Suprapubic skin (tissue), 4 donors: ENCODE results near the gene DTWD1. TPM values are rescaled to one million over a fixed set of nuclear protein-coding genes. Genes with fewer than 3 reads are reported as not detected.

Experiments
- DNase-seq, 2 donors: peaks; one replicate each; pipeline ENCODE4 v3.0.0-alpha.2; 2019; ENCODE audit warnings: low spot score in 2 of 2
- H3K27ac ChIP-seq: fragments of 200-600 bp; sonication (generic); one replicate; pipeline ENCODE4 v1.5.1; 2019
- H3K27me3 ChIP-seq: fragments of 200-600 bp; sonication (generic); one replicate; pipeline ENCODE4 v1.5.1; 2019
- H3K36me3 ChIP-seq: fragments of 200-600 bp; sonication (generic); one replicate; pipeline ENCODE4 v1.5.1; 2019
- H3K4me1 ChIP-seq: fragments of 200-600 bp; sonication (generic); one replicate; pipeline ENCODE4 v1.5.1; 2019
- H3K4me3 ChIP-seq: fragments of 200-600 bp; sonication (generic); one replicate; pipeline ENCODE4 v1.5.1; 2019; ENCODE audit warnings: mild to moderate bottlenecking
- H3K9me3 ChIP-seq: fragments of 200-600 bp; sonication (generic); one replicate; pipeline ENCODE4 v1.5.1; 2019
- EP300 ChIP-seq: sonication (generic); formaldehyde crosslinking; IDR thresholded peaks from one replicate; pipeline ENCODE4 v1.6.1; 2017; ENCODE audit warnings: antibody characterized with exemption
- POLR2A ChIP-seq, 2 donors: fragments of 450-650 bp; IDR thresholded peaks; one replicate each; pipeline ENCODE4 v1.6.1; 2017; ENCODE audit warnings: antibody characterized with exemption in 2 of 2, mild to moderate bottlenecking in 2 of 2, moderate library complexity in 2 of 2
- POLR2AphosphoS5 ChIP-seq, 3 donors: sonication (generic); formaldehyde crosslinking; IDR thresholded peaks; one replicate each; pipeline ENCODE4 v1.6.1; 2017; ENCODE audit warnings: antibody characterized with exemption in 3 of 3
- WGBS: methylation state at CpG from one replicate; pipeline ENCODE4 v1.1.5; 2018; 5-methylcytosine and 5-hydroxymethylcytosine counted together
- total RNA-seq, 4 donors: library from RNA; depleted of rRNA; stranded (reverse); fragments of >200 nt; gene quantifications; one replicate each; pipeline ENCODE4 v1.1.0, GENCODE V29; 2016
- TF ChIP-seq, protein P1 (sequence below), 2 donors: fragments of 200-600 bp in 1 of 2; fragments of 450-650 bp in 1 of 2; sonication (generic) in 1 of 2; IDR thresholded peaks; one replicate each; pipeline ENCODE4 v1.5.1; 2016 to 2019; ENCODE audit warnings: antibody characterized with exemption in 2 of 2, mild to moderate bottlenecking in 1 of 2, moderate library complexity in 1 of 2

DTWD1 gene
- total RNA-seq, 4 donors from 2014 or later: 12.3 to 40.6 (median 15.8) TPM

DNA sequence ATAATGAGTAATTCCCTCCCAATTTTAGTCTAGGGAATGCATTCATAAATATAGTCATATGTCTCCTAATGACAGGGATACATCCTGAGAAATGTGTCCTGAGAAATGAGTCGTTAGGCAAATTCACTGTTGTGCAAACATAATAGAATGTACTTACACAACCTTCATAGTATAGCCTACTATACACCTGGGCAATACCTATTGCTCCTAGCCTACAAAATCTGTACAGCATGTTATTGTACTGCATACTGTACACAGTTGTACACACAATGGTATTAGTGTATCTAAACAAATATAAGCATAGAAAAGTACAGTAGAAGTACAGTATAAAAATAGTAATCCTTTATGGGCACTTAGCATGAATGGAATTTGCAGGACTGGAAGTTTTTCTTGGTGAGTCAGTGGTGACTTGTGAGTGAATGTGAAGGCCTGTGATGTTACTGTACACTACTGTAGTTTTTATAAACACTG is 6.6 kb downstream of the DTWD1 start:
- H3K9me3 ChIP-seq: no peaks in the 10 kb centered on the region
- H3K4me3 ChIP-seq: no peak overlapping the region
- peaks cover 44% of the 10 kb centered on the region for H3K36me3 ChIP-seq
- DNase-seq: no peak
- no peak for TF ChIP-seq POLR2A (IDR thresholded peaks at IDR 0.05)
- TF ChIP-seq, protein P1, sequence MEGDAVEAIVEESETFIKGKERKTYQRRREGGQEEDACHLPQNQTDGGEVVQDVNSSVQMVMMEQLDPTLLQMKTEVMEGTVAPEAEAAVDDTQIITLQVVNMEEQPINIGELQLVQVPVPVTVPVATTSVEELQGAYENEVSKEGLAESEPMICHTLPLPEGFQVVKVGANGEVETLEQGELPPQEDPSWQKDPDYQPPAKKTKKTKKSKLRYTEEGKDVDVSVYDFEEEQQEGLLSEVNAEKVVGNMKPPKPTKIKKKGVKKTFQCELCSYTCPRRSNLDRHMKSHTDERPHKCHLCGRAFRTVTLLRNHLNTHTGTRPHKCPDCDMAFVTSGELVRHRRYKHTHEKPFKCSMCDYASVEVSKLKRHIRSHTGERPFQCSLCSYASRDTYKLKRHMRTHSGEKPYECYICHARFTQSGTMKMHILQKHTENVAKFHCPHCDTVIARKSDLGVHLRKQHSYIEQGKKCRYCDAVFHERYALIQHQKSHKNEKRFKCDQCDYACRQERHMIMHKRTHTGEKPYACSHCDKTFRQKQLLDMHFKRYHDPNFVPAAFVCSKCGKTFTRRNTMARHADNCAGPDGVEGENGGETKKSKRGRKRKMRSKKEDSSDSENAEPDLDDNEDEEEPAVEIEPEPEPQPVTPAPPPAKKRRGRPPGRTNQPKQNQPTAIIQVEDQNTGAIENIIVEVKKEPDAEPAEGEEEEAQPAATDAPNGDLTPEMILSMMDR (IDR thresholded peaks at IDR 0.05): no peak
- TF ChIP-seq POLR2AphosphoS5 (IDR thresholded peaks at IDR 0.05): no peak
- no peak for TF ChIP-seq EP300
- peaks cover 17% of the 10 kb centered on the region for H3K4me1 ChIP-seq
- 68% methylated on average over 1 of the region's 1 CpG for WGBS
- no peaks in the 10 kb centered on the region for H3K27me3 ChIP-seq
- no peak overlapping the region for H3K27ac ChIP-seq

DNA sequence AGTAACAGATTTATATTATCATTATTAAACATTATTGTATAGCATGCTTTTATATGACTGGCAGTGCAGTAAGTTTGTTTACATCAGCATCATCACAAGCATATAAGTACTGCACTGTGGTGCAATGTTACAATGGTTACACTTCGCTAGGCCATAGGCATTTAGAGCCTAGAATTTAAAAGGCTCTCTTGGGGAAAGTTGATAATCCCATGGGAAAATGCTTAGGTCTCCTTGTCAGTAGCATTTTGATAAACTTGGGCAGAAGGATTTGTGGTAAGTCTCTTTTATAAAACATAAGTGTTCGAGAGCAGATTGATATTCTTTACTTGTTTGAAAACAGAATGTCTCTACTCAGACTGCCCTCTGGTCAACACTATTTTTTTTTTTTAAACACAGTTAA is 7.5 kb downstream of the DTWD1 start:
- H3K27me3 ChIP-seq: no peaks in the 10 kb centered on the region
- 92% methylated on average over 2 of the region's 2 CpGs for WGBS
- H3K9me3 ChIP-seq: no peaks in the 10 kb centered on the region
- no peak overlapping the region for H3K27ac ChIP-seq
- peaks cover 10% of the 10 kb centered on the region for H3K4me1 ChIP-seq
- DNase-seq: no peak
- H3K4me3 ChIP-seq: no peak overlapping the region
- TF ChIP-seq, protein P1 (IDR thresholded peaks at IDR 0.05): no peak
- TF ChIP-seq POLR2AphosphoS5 (IDR thresholded peaks at IDR 0.05): no peak
- no peak for TF ChIP-seq EP300
- TF ChIP-seq POLR2A (IDR thresholded peaks at IDR 0.05): no peak
- H3K36me3 ChIP-seq: peaks cover 47% of the 10 kb centered on the region

DNA sequence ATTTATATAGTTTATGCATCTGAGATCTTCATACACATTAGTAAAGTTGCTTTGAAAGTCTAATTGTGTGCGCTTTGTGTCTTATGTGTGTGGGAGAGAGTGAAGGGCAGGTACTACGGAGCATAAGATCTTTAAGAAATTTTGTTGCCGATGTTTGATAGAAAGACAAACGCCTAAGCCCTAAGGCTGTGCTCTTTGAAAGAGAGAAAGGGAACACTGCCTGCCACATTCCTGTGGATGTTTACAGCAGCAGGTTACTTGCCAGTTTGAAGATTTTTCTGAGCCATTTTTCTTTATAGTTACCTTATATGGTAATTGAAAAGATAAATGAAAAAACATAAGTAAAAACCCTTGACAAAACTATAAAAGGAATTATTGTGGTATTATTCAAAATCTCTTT is 17.0 kb downstream of the DTWD1 start:
- Histone ChIP-seq H3K9me3 (no peaks in the 10 kb centered on the region), H3K4me3 (no peak overlapping the region), H3K4me1 (no peaks in the 10 kb centered on the region), H3K27me3 (no peaks in the 10 kb centered on the region), H3K36me3 (peaks cover 34% of the 10 kb centered on the region), H3K27ac (no peak overlapping the region)
- WGBS: 66% methylated on average over 4 of the region's 4 CpGs
- no peak for DNase-seq
- no peak for TF ChIP-seq POLR2A (IDR thresholded peaks at IDR 0.05)
- TF ChIP-seq, protein P1 (IDR thresholded peaks at IDR 0.05): no peak
- no peak for TF ChIP-seq EP300
- no peak for TF ChIP-seq POLR2AphosphoS5 (IDR thresholded peaks at IDR 0.05)

DNA sequence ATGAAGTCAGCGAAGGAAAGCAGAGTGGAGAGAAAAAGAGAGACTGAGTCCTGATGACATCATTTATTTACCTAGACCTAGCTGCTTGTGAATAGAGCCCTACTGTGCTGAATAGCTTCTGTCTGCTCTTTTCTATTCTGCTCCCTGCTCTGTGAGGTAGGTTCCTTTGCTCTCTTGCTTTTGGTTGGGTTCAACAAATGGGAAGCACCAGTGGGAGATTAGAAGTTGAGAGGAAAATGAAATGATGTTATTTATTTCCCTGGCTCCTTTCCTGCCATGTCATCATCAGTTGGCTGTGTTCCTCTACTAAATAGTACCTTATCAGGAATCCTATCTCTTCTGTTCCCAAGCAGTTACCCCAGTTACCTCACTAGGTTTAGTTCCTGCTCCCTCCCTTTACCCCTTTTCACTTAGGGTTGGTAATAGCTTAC is 23.5 kb downstream of the DTWD1 start:
- 100% methylated on average over 1 of the region's 1 CpG for WGBS
- no peak overlapping the region for H3K27ac ChIP-seq

DNA sequence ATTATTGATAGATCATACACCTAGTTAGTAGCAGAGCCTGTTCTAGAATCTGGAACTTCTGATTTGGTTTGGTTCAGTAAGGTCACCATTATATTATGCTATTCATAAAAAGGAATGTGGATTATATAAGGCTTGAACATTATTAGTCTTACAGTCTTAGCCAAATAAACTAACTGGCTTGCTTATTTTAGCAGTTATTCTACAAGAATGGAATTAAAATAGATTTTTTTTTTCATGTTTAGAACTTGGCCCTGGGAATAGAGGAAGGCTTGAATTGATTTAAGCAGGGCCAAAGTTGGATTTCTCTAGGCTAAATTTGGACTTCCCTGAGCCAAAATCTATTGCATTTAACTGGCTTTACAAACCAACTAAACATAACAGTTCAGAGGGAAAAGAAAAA is 24.4 kb downstream of the DTWD1 start:
- Histone ChIP-seq H3K9me3 (no peaks in the 10 kb centered on the region), H3K4me1 (peaks cover 23% of the 10 kb centered on the region), H3K27me3 (no peaks in the 10 kb centered on the region), H3K4me3 (no peak overlapping the region), H3K27ac (no peak overlapping the region), H3K36me3 (peaks cover 2% of the 10 kb centered on the region)
- no peak for DNase-seq
- TF ChIP-seq, protein P1 (IDR thresholded peaks at IDR 0.05): no peak
- no peak for TF ChIP-seq EP300
- TF ChIP-seq POLR2AphosphoS5 (IDR thresholded peaks at IDR 0.05): no peak
- TF ChIP-seq POLR2A (IDR thresholded peaks at IDR 0.05): no peak

More for the DNA sequence above, 23.5 kb downstream of the DTWD1 start:
- Histone ChIP-seq H3K9me3 (no peaks in the 10 kb centered on the region), H3K36me3 (peaks cover 2% of the 10 kb centered on the region), H3K4me1 (peaks cover 23% of the 10 kb centered on the region), H3K4me3 (no peak overlapping the region), H3K27me3 (no peaks in the 10 kb centered on the region)
- TF ChIP-seq EP300 (no peak), POLR2AphosphoS5 (IDR thresholded peaks at IDR 0.05) (no peak), POLR2A (IDR thresholded peaks at IDR 0.05) (no peak)
- TF ChIP-seq, protein P1 (IDR thresholded peaks at IDR 0.05): no peak
- no peak for DNase-seq
